ENCODE results near the gene PCDH1. TPM values are rescaled to one million over a fixed set of nuclear protein-coding genes. Genes with fewer than 3 reads are reported as not detected.

Gene PCDH1
- total and polyA plus RNA-seq, 2 of the 13 experiments (the other 11 are each of a cell fraction or from before 2014, with no cell fraction given), result 0.11 to 0.83 TPM

- Histone ChIP-seq H3K27ac (ENCODE audit: extremely low read length, insufficient read depth, low read length) (no peak overlapping the region), H4K20me1 (ENCODE audit: insufficient read depth, low read length) (no peaks in the 10 kb centered on the region), H3K4me2 (ENCODE audit: low read depth, low read length) (no peak overlapping the region), H3K9ac (ENCODE audit: insufficient read depth, low read depth, low read length) (no peak overlapping the region), H3K4me3 (replicated peaks in 1 of 3; ENCODE audit: insufficient read depth in 1 of 3, low read depth in 2 of 3, low read length in 3 of 3) (no peak overlapping the region), H3K79me2 (ENCODE audit: insufficient read depth, low read length) (no peaks in the 10 kb centered on the region), H3K27me3 (ENCODE audit: control insufficient read depth in 1 of 2, insufficient read depth in 2 of 2, low read length in 2 of 2) (peaks cover 0 to 5% of the 10 kb centered on the region in 2 experiments; a peak in 1 of 5 replicates), H2AFZ (ENCODE audit: low read length) (no peak overlapping the region), H3K9me3 (ENCODE audit: low read length) (no peaks in the 10 kb centered on the region), H3K36me3 (replicated peaks in 1 of 2; ENCODE audit: control insufficient read depth in 1 of 2, insufficient read depth in 2 of 2, low read length in 2 of 2) (no peaks in the 10 kb centered on the region), H3K4me1 (ENCODE audit: insufficient read depth, low read length) (no peaks in the 10 kb centered on the region)
- DNase-seq (ENCODE audit: low spot score), result no peak
- TF ChIP-seq HIVEP1 (CRISPR knock-in tag; IDR thresholded peaks at IDR 0.05) (no peak), ARNTL (CRISPR knock-in tag; IDR thresholded peaks at IDR 0.05) (no peak), MXI1 (IDR thresholded peaks at IDR 0.05; ENCODE audit: borderline replicate concordance, low read depth, low read length) (no peak), SRF (IDR thresholded peaks at IDR 0.05; ENCODE audit: low read depth, low read length) (no peak), HOXA7 (CRISPR knock-in tag; IDR thresholded peaks at IDR 0.05) (no peak), FOXC1 (CRISPR knock-in tag; IDR thresholded peaks at IDR 0.05; ENCODE audit: borderline replicate concordance) (no peak), HIC2 (CRISPR knock-in tag; IDR thresholded peaks at IDR 0.05; ENCODE audit: low read depth) (no peak), NR3C1 (CRISPR knock-in tag; IDR thresholded peaks at IDR 0.05) (no peak), KDM5B (CRISPR knock-in tag; IDR thresholded peaks at IDR 0.05; ENCODE audit: borderline replicate concordance) (no peak)
- CTCF ChIA-PET (ENCODE audit: low intra/inter-chr PET ratio, low total read pairs), result no interaction called here
- no peak for FAIRE-seq
- POLR2A ChIA-PET, result interaction anchor here (1.0 kb wide), 1 partner anchor 21 kb away, joined by 4 read pairs; the partner anchor contains the start of gene DELE1
- WGBS (ENCODE audit: low lambda C conversion rate), result 9% methylated on average over 4 of the region's 4 CpGs
- no TSS peak for BruUV-seq (replicated peaks)
- intact Hi-C loops (cut with micrococcal nuclease; ENCODE audit: unreplicated experiment) (no loop called here), in situ Hi-C loops (cut with HindIII; ENCODE audit: extremely low pct_ligation_motif_present, low pct_unique_long_range_greater_than_20kb) (no loop called here)
- ATAC-seq, result no peak
These were observed 25.1 kb upstream of the PCDH1 start for GRCh38 chr5:141903261-141903660.
